NCI-H2196 treated with DMSO at 0.1 percent for 48 hours (cell line): Measurements from ENCODE around the gene NFYC.

Experiments used
- DNase-seq: peaks from one replicate; lab custom pipeline; 2025; ENCODE audit not compliant: unreplicated experiment; lab: John Stamatoyannopoulos, UW

Gene NFYC

DNA sequence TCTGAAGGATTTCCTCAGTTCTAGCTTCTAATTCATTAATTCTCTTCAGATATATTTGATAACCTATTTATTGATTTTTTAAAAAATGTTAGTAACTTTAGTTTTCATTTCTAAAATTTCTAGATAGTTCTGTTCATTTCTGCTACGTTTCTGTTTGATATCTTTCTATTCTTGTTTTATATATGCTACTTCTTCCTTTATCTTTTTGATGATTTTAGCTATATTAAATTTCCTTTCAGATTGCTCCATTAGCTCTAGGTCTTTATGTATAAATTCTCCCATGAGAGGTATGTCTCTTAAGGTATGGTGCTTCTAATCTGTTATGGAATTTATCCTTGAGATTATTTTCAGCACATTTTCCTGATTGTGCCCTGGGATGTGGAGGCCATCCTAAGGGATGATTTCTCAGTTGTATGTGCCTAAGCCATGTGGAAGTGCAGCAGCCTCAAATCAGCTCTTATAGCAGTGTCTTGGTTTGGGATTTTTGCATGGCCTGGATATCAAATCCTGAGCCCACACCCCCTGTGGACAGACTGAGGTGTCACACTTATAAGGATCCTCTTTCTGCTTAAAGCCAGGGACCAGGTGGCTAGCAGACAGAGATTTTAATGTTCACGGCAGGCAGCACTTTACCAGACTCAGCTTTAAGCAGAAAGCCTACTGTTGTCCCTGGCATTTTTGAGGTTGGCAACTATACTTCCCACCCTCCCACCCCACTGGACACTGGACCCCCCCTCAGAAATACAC lies 85.9 kb downstream of the NFYC start:
- no peak for DNase-seq

GRCh38 chr1:40780678-40781607 lies 89.4 kb downstream of the NFYC start:
- DNase-seq: no peak

DNA sequence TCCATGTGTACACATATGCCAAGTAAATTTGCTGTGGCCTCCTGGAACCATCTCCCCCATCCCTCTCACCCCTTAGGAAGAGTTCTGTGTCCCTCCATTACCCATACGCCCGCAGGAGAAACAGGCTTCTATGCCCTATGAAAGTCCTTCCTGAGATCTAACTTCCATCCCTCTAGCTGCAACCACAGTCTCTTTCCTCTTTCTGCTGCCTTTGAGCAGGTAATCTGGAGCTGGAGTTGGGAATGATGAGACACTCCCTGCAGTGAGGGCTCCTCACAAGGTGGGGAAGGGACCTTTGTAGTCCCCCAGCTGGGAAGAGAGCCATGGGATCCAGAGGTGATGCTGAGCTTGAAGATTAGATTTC lies 90.1 kb downstream of the NFYC start:
- no peak for DNase-seq

- no peak for DNase-seq
These were observed 91.0 kb downstream of the NFYC start for GRCh38 chr1:40782371-40782956.

DNA sequence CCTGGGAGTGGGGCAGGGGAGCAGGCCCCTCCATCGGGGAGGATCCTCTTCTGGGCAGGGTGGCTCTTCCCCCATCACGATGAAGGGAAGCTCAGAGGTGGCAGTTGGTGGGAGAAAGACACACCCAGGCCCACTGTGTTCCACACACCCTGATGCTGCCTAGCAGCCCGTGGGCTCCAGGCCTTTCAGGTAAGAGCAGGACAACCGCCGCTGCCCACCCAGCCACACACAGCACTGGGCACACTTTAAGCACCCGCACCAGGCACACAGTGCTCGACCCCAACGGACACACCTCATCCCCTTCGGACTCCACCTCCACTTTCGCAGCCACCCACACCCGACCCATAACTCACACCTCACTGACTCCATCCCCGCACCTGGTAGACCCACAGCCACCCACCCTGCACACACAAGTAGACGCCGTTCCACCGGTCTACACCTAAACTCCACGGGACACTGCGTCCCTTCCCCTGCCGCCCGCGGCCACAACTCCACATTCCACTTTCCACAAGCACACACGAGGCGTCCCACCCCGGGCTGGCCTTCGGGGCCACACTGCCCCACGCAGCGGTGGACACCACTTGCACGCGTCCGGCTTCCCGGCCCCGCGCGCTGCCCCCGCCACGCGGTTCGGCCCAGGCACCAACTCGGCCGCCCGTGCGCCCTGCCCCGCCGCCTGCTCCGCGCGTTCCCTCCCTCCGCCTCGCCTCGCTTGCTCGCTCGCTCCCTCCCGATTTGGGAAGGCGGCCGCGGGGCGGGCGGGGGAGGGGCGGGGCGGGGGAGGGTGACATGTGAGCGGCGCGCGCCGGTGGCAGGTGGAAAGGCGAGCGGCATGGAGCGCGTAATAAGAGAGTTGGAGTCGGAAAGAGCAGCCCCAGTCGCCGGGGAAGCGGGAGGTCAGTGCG lies 91.7 kb downstream of the NFYC start, which contains the start of gene KCNQ4:
KCNQ4 (plus strand) TSS at position 787 of the 905 bp plus-strand sequence. CDS start 307 bp downstream, outside the sequence.
- DNase-seq: no peak

DNA sequence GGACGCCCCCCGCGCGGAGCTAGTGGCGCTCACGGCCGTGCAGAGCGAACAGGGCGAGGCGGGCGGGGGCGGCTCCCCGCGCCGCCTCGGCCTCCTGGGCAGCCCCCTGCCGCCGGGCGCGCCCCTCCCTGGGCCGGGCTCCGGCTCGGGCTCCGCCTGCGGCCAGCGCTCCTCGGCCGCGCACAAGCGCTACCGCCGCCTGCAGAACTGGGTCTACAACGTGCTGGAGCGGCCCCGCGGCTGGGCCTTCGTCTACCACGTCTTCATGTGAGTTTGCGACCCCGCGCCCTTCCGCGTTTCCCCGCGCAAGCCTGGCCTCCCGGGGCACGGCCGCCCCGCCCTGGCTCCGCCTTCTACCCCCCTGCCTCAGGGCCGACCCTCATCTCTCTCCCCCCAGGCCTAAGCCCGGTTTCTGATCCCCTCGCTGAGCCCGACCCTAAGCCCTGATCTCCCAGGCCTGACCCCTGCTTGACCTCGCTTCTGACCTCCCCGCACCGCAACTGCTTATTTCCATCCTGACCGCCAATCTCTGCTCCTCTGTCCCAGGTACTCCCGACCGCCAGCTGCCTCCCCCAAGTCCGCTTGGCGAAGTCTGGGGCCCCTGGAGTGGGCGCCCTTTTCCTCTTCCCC lies 92.8 kb downstream of the NFYC start:
- DNase-seq: no peak

DNA sequence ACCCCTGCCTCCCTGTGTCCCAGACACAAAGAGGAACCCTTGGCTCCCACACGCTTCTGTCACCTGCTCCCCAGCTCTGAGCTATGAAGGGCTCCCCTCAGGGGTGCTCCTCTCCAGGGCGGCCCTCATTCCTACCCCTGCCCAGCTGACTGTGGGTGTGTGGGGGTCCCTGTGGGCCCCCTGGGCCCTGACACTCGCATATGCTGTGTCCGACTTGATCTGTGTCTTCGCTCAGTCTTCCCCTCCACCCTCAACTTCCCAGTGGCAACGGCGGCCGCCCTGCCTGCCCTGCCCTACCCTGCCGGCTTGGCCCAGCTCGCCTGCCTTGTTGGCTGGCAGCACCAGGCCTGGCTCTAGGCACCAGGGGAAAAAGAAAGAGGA lies 93.3 kb downstream of the NFYC start:
- no peak for DNase-seq

DNA sequence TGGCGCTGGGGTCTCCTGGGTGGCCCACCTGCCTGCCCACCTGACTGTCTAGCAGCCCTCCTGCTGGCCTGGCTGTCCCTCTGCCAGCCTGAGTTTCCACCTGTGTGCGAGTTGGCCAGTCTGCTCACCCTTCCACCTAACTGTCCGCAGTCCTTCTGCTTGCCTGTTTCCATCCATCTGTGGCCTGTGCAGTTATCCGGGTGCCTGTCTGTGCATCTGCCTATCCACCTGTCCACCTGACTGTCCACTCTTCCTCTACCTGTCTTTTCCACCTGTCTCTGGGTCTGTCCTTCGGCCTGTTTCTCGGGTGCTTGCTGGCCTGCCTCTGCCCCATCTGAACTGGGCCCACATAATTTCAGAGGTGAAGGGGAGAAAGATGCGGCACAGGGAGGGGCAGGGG lies 93.9 kb downstream of the NFYC start:
- DNase-seq: no peak

DNA sequence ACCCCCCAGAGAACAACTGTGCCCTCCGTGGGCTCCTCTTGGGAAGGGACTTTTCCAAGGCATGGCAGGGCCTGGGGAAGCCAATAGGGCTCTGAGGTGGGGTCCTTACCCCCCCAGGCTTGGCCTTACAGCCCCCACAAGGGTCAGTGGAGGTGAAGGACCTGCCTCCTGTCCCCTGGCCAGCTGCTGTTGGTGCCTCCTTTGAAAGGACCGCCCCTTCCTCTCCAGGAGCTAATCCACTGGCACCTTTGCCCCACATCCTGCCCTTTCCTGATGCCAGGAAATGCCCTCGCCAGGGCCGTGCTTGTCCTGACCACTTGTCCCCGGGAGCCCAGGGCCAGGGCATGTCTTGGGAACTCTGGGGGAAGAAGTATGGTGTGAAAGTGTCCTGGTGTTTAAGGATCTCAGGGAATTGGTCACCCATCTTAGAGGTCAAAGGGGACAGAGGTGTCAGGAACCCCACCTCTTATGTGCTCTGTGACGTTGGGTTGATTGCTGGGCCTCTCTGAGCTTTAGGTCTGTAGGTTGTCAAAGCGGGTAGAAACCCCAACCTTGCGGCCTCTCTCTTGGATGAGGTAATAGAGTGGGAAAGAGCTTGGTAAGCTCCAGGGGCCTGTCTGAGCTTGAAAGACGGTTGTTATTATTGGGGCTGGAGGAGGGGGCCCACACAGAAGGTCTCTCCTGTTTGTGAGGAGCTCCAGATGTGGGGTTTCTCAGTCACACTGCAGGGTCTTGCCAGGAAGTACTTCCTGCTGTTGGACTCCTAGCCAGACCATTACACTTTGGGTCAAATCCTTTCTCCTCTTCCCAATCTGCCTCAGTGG lies 94.9 kb downstream of the NFYC start:
- DNase-seq: no peak

GRCh38 chr1:40786995-40787705 lies 95.6 kb downstream of the NFYC start:
- DNase-seq: no peak

GRCh38 chr1:40787737-40788560 lies 96.4 kb downstream of the NFYC start:
- no peak for DNase-seq

GRCh38 chr1:40788561-40789341 lies 97.2 kb downstream of the NFYC start:
- DNase-seq: no peak

DNA sequence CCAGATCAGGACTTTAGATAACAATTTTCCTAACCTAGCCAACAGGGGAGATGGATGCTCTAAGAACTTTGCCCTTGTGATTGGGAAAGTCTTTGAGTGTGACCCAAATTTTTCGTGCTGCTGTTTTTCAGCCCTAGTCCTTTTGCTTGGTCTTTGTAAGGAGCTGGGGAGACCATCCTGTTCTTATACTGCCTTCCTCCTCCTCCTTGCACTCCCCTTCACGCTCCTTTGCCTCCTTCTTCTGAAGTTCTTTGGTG lies 97.8 kb downstream of the NFYC start:
- DNase-seq: no peak

GRCh38 chr1:40789661-40790430 lies 98.3 kb downstream of the NFYC start:
- DNase-seq: no peak

- no peak for DNase-seq
These were observed 100.5 kb downstream of the NFYC start for GRCh38 chr1:40792036-40792435.

GRCh38 chr1:40793617-40794016 lies 102.1 kb downstream of the NFYC start:
- DNase-seq: no peak

GRCh38 chr1:40794048-40794447 lies 102.5 kb downstream of the NFYC start:
- no peak for DNase-seq
